Measurements from ENCODE around the gene SELE.
"Not testable (repeated sequence)": the region's sequence is repeated elsewhere in the genome, so short reads cannot be mapped to it uniquely, and the experiment has no call there.

The SELE gene

DNA sequence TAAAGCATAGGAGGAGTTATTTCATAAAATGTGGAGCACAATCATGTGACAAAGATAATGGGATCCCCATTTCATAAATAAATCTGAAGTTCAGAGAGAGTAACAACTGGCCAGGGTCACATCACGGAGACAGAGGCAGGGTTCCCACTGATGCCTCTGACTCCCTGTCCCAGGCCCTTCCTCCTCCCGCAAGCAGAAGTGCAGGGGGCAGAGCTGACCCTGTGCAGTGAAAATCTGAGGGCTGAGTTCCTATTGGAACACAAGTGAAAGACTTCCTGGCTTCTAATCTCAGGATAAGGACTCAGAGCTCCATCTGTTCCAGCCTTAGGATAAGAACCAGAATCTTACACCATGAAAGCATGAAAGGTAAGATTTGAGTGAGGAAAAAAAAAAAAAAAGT, 44.5 kb downstream of the SELE start:
- H3K27ac ChIP-seq (ENCODE audit: low read depth, low read length), result no peak overlapping the region
- H3K18ac ChIP-seq (ENCODE audit: low read length), result no peak overlapping the region
- no peak overlapping the region for H2BK15ac ChIP-seq (replicated peaks; ENCODE audit: low read depth)
- H2AK5ac ChIP-seq (ENCODE audit: low read length), result no peak overlapping the region
- no peak overlapping the region for H3K56ac ChIP-seq (ENCODE audit: low read length)
- no peaks in the 10 kb centered on the region for H3K79me2 ChIP-seq (ENCODE audit: control insufficient read depth, insufficient read depth, low read length)
- H3K4me2 ChIP-seq (ENCODE audit: low read length), result no peak overlapping the region
- H3K4me1 ChIP-seq (ENCODE audit: control insufficient read depth, low read depth, low read length), result no peaks in the 10 kb centered on the region
- H4K8ac ChIP-seq (ENCODE audit: low read depth, low read length), result no peak overlapping the region
- H3K27me3 ChIP-seq (ENCODE audit: insufficient read depth, low read length, poor library complexity), result no peaks in the 10 kb centered on the region
- no CpG with 5 or more reads among the region's 2 CpGs for WGBS (ENCODE audit: extremely low coverage, insufficient coverage, low lambda C conversion rate)
- no peak overlapping the region for H3K4ac ChIP-seq (ENCODE audit: low read depth, low read length)
- no peak overlapping the region for H3K4me3 ChIP-seq (ENCODE audit: low read length)
- no peak overlapping the region for H2BK5ac ChIP-seq (ENCODE audit: low read length)
- no peak overlapping the region for H2BK120ac ChIP-seq (ENCODE audit: low read depth, low read length)
- no peak for DNase-seq
- no peaks in the 10 kb centered on the region for H3K36me3 ChIP-seq (ENCODE audit: control insufficient read depth, insufficient read depth, low read length)
- no peak overlapping the region for H3K23ac ChIP-seq (ENCODE audit: low read length)
- H4K5ac ChIP-seq (ENCODE audit: low read length), result no peak overlapping the region
- H3K9ac ChIP-seq (ENCODE audit: low read length), result no peak overlapping the region
- no peaks in the 10 kb centered on the region for H3K79me1 ChIP-seq (ENCODE audit: low read length)

DNA sequence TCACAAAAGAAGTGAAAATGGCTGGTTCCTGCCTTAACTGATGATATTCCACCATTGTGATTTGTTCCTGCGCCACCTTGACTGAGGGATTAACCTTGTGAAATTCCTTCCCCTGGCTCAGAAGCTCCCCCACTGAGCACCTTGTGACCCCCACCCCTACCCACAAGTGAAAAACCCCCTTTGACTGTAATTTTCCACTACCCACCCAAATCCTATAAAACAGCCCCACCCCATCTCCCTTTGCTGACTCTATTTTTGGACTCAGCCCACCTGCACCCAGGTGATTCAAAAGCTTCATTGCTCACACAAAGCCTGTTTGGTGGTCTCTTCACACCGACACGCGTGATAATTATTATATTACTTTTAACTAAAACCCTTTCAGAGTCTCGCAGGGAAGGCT, 45.5 kb downstream of the SELE start:
- H3K18ac ChIP-seq (ENCODE audit: low read length); H4K5ac ChIP-seq (ENCODE audit: low read length); H2BK120ac ChIP-seq (ENCODE audit: low read depth, low read length); H2BK15ac ChIP-seq (replicated peaks; ENCODE audit: low read depth); H3K27ac ChIP-seq (ENCODE audit: low read depth, low read length); H3K9ac ChIP-seq (ENCODE audit: low read length); DNase-seq; H3K56ac ChIP-seq (ENCODE audit: low read length); H3K23ac ChIP-seq (ENCODE audit: low read length); H3K4me1 ChIP-seq (ENCODE audit: control insufficient read depth, low read depth, low read length); H3K27me3 ChIP-seq (ENCODE audit: insufficient read depth, low read length, poor library complexity); H3K36me3 ChIP-seq (ENCODE audit: control insufficient read depth, insufficient read depth, low read length); H3K79me1 ChIP-seq (ENCODE audit: low read length); H4K8ac ChIP-seq (ENCODE audit: low read depth, low read length); H3K4ac ChIP-seq (ENCODE audit: low read depth, low read length); H2BK5ac ChIP-seq (ENCODE audit: low read length); H3K79me2 ChIP-seq (ENCODE audit: control insufficient read depth, insufficient read depth, low read length); H3K4me2 ChIP-seq (ENCODE audit: low read length); H3K4me3 ChIP-seq (ENCODE audit: low read length); H2AK5ac ChIP-seq (ENCODE audit: low read length): not testable (repeated sequence)
- WGBS (ENCODE audit: extremely low coverage, insufficient coverage, low lambda C conversion rate), result no CpG with 5 or more reads among the region's 5 CpGs

DNA sequence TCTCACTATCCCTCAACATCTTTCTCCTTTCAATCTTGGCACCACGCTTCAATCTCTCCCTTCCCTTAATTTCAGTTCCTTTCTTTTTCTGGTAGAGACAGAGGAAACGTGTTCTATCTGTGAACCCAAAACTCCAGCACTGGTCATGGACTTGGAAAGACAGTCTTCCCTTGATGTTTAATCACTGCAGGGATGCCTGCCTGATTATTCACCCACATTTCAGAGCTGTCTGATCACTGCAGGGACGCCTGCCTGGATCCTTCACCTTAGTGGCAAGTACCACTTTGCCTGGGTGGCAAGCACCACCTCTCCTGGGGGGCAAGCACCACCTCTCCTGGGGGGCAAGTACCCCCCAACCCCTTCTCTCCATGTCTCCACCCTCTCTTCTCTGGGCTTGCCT, 50.2 kb downstream of the SELE start:
- H3K27me3 ChIP-seq (ENCODE audit: insufficient read depth, low read length, poor library complexity), result no peaks in the 10 kb centered on the region
- no peak overlapping the region for H3K9ac ChIP-seq (ENCODE audit: low read length)
- H2AK5ac ChIP-seq (ENCODE audit: low read length), result no peak overlapping the region
- no peak overlapping the region for H3K4me2 ChIP-seq (ENCODE audit: low read length)
- H3K4me3 ChIP-seq (ENCODE audit: low read length), result no peak overlapping the region
- no peak overlapping the region for H3K56ac ChIP-seq (ENCODE audit: low read length)
- H3K23ac ChIP-seq (ENCODE audit: low read length), result no peak overlapping the region
- no peaks in the 10 kb centered on the region for H3K79me1 ChIP-seq (ENCODE audit: low read length)
- no peak for DNase-seq
- no peak overlapping the region for H2BK120ac ChIP-seq (ENCODE audit: low read depth, low read length)
- no CpG with 5 or more reads among the region's 3 CpGs for WGBS (ENCODE audit: extremely low coverage, insufficient coverage, low lambda C conversion rate)
- no peak overlapping the region for H2BK5ac ChIP-seq (ENCODE audit: low read length)
- no peaks in the 10 kb centered on the region for H3K4me1 ChIP-seq (ENCODE audit: control insufficient read depth, low read depth, low read length)
- no peak overlapping the region for H4K5ac ChIP-seq (ENCODE audit: low read length)
- H3K36me3 ChIP-seq (ENCODE audit: control insufficient read depth, insufficient read depth, low read length), result no peaks in the 10 kb centered on the region
- H3K18ac ChIP-seq (ENCODE audit: low read length), result no peak overlapping the region
- H2BK15ac ChIP-seq (replicated peaks; ENCODE audit: low read depth), result no peak overlapping the region
- H3K79me2 ChIP-seq (ENCODE audit: control insufficient read depth, insufficient read depth, low read length), result no peaks in the 10 kb centered on the region
- H3K4ac ChIP-seq (ENCODE audit: low read depth, low read length), result no peak overlapping the region
- no peak overlapping the region for H4K8ac ChIP-seq (ENCODE audit: low read depth, low read length)
- no peak overlapping the region for H3K27ac ChIP-seq (ENCODE audit: low read depth, low read length)

DNA sequence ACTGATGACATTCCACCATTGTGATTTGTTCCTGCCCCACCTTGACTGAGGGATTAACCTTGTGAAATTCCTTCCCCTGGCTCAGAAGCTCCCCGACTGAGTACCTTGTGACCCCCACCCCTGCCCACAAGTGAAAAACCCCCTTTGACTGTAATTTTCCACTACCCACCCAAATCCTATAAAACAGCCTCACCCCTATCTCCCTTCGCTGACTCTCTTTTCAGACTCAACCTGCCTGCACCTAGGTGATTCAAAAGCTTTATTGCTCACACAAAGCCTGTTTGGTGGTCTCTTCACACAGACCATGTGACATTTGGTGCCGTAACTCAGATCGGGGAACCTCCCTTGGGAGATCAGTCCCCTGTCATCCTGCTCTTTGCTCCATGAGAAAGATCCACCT, 50.7 kb downstream of the SELE start:
- no CpG with 5 or more reads among the region's 4 CpGs for WGBS (ENCODE audit: extremely low coverage, insufficient coverage, low lambda C conversion rate)
- not testable (repeated sequence) for H3K23ac ChIP-seq (ENCODE audit: low read length); H2BK15ac ChIP-seq (replicated peaks; ENCODE audit: low read depth); H3K4me2 ChIP-seq (ENCODE audit: low read length); H3K27me3 ChIP-seq (ENCODE audit: insufficient read depth, low read length, poor library complexity); H3K79me1 ChIP-seq (ENCODE audit: low read length); H4K8ac ChIP-seq (ENCODE audit: low read depth, low read length); H3K79me2 ChIP-seq (ENCODE audit: control insufficient read depth, insufficient read depth, low read length); H3K18ac ChIP-seq (ENCODE audit: low read length); H3K56ac ChIP-seq (ENCODE audit: low read length); H2BK5ac ChIP-seq (ENCODE audit: low read length); H3K9ac ChIP-seq (ENCODE audit: low read length); H3K27ac ChIP-seq (ENCODE audit: low read depth, low read length); H2BK120ac ChIP-seq (ENCODE audit: low read depth, low read length); H4K5ac ChIP-seq (ENCODE audit: low read length); H2AK5ac ChIP-seq (ENCODE audit: low read length); H3K4me3 ChIP-seq (ENCODE audit: low read length); H3K4ac ChIP-seq (ENCODE audit: low read depth, low read length); H3K36me3 ChIP-seq (ENCODE audit: control insufficient read depth, insufficient read depth, low read length); H3K4me1 ChIP-seq (ENCODE audit: control insufficient read depth, low read depth, low read length)
- peak; percentile 41 for DNase-seq

DNA sequence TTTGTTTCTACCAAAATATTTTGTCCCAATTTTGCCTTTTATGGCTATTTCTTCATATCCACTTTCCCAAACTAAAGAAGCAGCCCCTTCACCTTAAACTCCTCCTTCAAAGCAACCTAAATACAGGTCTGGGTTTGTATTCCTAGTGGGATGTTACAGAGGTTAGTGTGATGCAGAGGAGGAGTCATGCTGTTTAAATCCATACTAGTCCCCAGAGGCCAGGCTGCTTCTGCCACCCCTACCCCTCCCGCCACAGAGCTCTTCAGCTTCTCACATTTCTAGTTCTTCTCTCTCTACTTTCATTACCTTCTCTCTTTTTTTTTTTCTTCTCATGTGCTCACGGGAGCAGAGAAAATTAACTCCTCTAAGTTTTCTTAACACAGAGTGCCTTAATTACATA, 51.8 kb downstream of the SELE start:
- no CpG with 5 or more reads among the region's 2 CpGs for WGBS (ENCODE audit: extremely low coverage, insufficient coverage, low lambda C conversion rate)
- no peaks in the 10 kb centered on the region for H3K27me3 ChIP-seq (ENCODE audit: insufficient read depth, low read length, poor library complexity)

DNA sequence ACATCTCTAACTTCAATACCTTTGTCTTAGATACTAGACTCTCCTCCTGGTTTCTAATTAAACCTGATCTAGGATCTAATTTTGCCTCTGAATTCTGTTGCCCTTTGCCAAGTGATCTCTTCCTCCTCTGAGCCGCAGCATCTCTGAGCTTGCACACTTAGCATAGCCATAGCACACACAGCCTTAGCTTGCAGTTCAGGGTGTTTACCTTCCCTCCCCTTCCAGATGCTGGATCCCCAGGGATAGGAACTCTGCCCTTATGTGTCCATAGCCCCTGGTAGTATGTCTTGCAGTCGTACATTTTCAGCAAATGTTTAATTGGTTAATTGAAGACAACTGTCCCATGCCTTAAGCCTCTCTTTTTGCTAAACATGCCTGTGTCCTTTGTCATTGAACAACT, 52.7 kb downstream of the SELE start:
- Histone ChIP-seq H4K8ac (ENCODE audit: low read depth, low read length) (no peak overlapping the region), H3K23ac (ENCODE audit: low read length) (no peak overlapping the region), H3K4me2 (ENCODE audit: low read length) (no peak overlapping the region), H3K18ac (ENCODE audit: low read length) (no peak overlapping the region), H3K9ac (ENCODE audit: low read length) (no peak overlapping the region), H3K4me3 (ENCODE audit: low read length) (no peak overlapping the region), H3K4ac (ENCODE audit: low read depth, low read length) (no peak overlapping the region), H3K27ac (ENCODE audit: low read depth, low read length) (no peak overlapping the region), H4K5ac (ENCODE audit: low read length) (no peak overlapping the region), H3K79me2 (ENCODE audit: control insufficient read depth, insufficient read depth, low read length) (no peaks in the 10 kb centered on the region), H3K27me3 (ENCODE audit: insufficient read depth, low read length, poor library complexity) (no peaks in the 10 kb centered on the region), H2BK15ac (replicated peaks; ENCODE audit: low read depth) (no peak overlapping the region), H2BK5ac (ENCODE audit: low read length) (no peak overlapping the region), H2BK120ac (ENCODE audit: low read depth, low read length) (no peak overlapping the region), H3K79me1 (ENCODE audit: low read length) (no peaks in the 10 kb centered on the region), H3K56ac (ENCODE audit: low read length) (no peak overlapping the region), H3K4me1 (ENCODE audit: control insufficient read depth, low read depth, low read length) (no peaks in the 10 kb centered on the region), H2AK5ac (ENCODE audit: low read length) (no peak overlapping the region), H3K36me3 (ENCODE audit: control insufficient read depth, insufficient read depth, low read length) (no peaks in the 10 kb centered on the region)
- no peak for DNase-seq
- no CpG with 5 or more reads among the region's 2 CpGs for WGBS (ENCODE audit: extremely low coverage, insufficient coverage, low lambda C conversion rate)

More for the DNA sequence above, 51.8 kb downstream of the SELE start:
- Histone ChIP-seq H3K18ac (ENCODE audit: low read length) (no peak overlapping the region), H3K4me2 (ENCODE audit: low read length) (no peak overlapping the region), H3K23ac (ENCODE audit: low read length) (no peak overlapping the region), H2AK5ac (ENCODE audit: low read length) (no peak overlapping the region), H3K27ac (ENCODE audit: low read depth, low read length) (no peak overlapping the region), H3K79me1 (ENCODE audit: low read length) (no peaks in the 10 kb centered on the region), H3K9ac (ENCODE audit: low read length) (no peak overlapping the region), H2BK15ac (replicated peaks; ENCODE audit: low read depth) (no peak overlapping the region), H2BK5ac (ENCODE audit: low read length) (no peak overlapping the region), H3K4me1 (ENCODE audit: control insufficient read depth, low read depth, low read length) (no peaks in the 10 kb centered on the region), H3K79me2 (ENCODE audit: control insufficient read depth, insufficient read depth, low read length) (no peaks in the 10 kb centered on the region), H4K8ac (ENCODE audit: low read depth, low read length) (no peak overlapping the region), H3K4me3 (ENCODE audit: low read length) (no peak overlapping the region), H3K56ac (ENCODE audit: low read length) (no peak overlapping the region), H3K4ac (ENCODE audit: low read depth, low read length) (no peak overlapping the region), H2BK120ac (ENCODE audit: low read depth, low read length) (no peak overlapping the region), H3K36me3 (ENCODE audit: control insufficient read depth, insufficient read depth, low read length) (no peaks in the 10 kb centered on the region), H4K5ac (ENCODE audit: low read length) (no peak overlapping the region)
- DNase-seq, result no peak
